ENCODE data around the gene ZFAND6.
A peak's percentile ranks its signal among the peaks of the same experiment; 100 is the strongest.
"Not testable (repeated sequence)": the region's sequence is repeated elsewhere in the genome, so short reads cannot be mapped to it uniquely, and the experiment has no call there.

Gene ZFAND6

DNA sequence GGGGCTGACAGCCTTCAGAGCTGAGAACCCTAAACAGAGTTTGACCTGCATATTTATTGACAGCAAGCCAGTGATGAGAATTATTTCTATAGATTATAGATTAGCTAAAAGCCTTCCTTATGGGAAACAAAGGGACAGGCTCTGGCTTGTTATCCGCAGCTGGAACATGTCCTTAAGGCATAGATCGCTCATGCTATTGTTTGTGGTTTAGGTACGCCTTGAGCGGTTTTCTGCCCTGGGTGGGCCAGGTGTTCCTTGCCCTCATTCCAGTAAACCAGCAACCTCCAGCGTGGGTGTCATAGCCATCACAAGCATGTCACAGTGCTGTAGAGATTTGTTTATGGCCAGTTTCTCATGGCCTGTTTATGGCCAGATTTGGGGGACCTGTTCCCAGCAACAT, 83.2 kb downstream of the ZFAND6 start:
- Histone ChIP-seq H3K9me3 (ENCODE audit: low read length) (no peaks in the 10 kb centered on the region), H3K4me3 (ENCODE audit: low read length) (no peak overlapping the region), H3K4me1 (ENCODE audit: insufficient read depth, low read length) (peaks cover 1% of the 10 kb centered on the region), H2AFZ (ENCODE audit: low read depth, low read length) (no peak overlapping the region), H3K36me3 (ENCODE audit: insufficient read depth, low read length) (no peaks in the 10 kb centered on the region), H3K27me3 (ENCODE audit: insufficient read depth, low read length) (no peaks in the 10 kb centered on the region)

DNA sequence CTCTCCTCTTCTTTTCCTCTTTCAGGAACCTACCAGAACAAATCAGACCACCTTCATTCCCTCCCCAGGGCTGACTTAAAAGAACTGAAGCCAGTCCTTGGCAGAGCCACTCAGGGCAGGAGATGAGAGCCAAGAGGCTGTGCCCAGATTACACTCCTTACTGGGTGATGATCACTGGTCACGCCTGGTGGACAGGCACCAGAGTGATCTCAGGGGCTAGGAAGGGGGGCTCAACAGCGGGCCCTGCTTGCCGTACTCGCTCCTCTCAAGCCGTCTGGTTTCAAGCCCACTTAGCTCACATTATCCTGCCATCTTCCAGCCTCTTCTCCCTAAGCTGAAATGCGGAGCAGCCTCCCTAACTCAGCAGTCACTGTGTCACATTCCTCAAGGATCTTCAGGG, 91.7 kb downstream of the ZFAND6 start:
- H3K27me3 ChIP-seq (ENCODE audit: insufficient read depth, low read length) = no peaks in the 10 kb centered on the region
- no peak overlapping the region for H2AFZ ChIP-seq (ENCODE audit: low read depth, low read length)
- no peak overlapping the region for H3K4me3 ChIP-seq (ENCODE audit: low read length)
- H3K36me3 ChIP-seq (ENCODE audit: insufficient read depth, low read length) = no peaks in the 10 kb centered on the region
- no peaks in the 10 kb centered on the region for H3K9me3 ChIP-seq (ENCODE audit: low read length)
- H3K4me1 ChIP-seq (ENCODE audit: insufficient read depth, low read length) = peaks cover 17% of the 10 kb centered on the region

DNA sequence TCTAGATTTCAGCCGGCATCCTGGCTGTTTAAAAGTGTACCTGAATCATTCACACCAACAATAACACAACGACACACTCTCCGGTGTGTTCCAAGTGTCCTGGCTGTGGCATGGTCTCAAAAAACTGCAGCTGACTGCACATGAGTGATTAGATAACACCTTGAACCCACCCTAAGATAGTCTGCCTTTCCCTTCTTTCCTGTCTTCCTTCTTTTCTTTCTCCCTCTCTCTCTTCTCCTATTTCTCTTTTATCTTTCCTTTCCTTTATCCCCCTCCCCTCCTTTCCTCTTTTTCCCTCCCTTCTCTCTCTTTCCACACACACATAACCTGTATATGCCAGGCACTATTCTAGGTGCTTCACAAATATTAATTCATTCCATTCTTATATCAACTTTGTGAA, 92.1 kb downstream of the ZFAND6 start:
- no peaks in the 10 kb centered on the region for H3K9me3 ChIP-seq (ENCODE audit: low read length)
- no peak overlapping the region for H2AFZ ChIP-seq (ENCODE audit: low read depth, low read length)
- H3K27me3 ChIP-seq (ENCODE audit: insufficient read depth, low read length) = no peaks in the 10 kb centered on the region
- H3K36me3 ChIP-seq (ENCODE audit: insufficient read depth, low read length) = no peaks in the 10 kb centered on the region
- H3K4me1 ChIP-seq (ENCODE audit: insufficient read depth, low read length) = peaks cover 17% of the 10 kb centered on the region
- H3K4me3 ChIP-seq (ENCODE audit: low read length) = no peak overlapping the region

DNA sequence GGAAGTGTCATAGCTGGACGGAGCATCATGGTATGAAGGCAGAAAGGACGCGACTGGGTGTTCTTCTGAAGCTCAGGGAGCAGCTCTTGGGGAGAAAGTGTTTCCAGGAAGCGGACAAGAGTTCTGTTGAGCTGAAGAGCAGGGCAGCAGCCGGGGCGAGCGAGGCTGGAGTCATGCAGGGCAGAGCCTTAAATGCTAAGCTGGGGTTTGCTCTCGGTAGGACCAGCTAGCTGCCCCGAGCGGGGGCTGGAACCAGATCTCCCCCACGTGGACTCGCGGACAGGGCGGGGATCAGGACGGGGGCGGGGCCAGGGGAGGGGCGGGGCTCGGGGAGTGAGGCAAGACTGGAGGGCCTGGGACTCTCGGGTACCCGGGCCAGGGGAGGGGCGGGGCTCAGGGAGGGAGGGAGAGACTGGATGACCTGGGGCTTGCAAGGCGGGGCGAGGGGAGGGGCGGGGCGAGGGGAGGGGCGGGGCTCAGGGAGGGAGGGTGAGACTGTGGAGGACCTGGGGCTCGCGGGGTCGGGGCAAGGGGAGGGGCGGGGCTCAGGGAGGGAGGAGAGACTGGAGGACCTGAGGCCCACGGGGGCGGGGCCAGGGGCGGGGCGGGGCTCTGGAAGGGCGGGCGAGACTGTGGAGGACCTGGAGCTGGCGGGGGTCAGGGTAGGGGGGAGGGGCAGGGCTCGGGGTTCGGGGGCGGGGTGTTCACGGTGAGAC, 92.9 kb downstream of the ZFAND6 start:
- Histone ChIP-seq H2AFZ (ENCODE audit: low read depth, low read length) (no peak overlapping the region), H3K4me3 (ENCODE audit: low read length) (peak overlapping the region; percentile 52), H3K9me3 (ENCODE audit: low read length) (no peaks in the 10 kb centered on the region), H3K4me1 (ENCODE audit: insufficient read depth, low read length) (peaks cover 17% of the 10 kb centered on the region), H3K36me3 (ENCODE audit: insufficient read depth, low read length) (no peaks in the 10 kb centered on the region), H3K27me3 (ENCODE audit: insufficient read depth, low read length) (no peaks in the 10 kb centered on the region)

DNA sequence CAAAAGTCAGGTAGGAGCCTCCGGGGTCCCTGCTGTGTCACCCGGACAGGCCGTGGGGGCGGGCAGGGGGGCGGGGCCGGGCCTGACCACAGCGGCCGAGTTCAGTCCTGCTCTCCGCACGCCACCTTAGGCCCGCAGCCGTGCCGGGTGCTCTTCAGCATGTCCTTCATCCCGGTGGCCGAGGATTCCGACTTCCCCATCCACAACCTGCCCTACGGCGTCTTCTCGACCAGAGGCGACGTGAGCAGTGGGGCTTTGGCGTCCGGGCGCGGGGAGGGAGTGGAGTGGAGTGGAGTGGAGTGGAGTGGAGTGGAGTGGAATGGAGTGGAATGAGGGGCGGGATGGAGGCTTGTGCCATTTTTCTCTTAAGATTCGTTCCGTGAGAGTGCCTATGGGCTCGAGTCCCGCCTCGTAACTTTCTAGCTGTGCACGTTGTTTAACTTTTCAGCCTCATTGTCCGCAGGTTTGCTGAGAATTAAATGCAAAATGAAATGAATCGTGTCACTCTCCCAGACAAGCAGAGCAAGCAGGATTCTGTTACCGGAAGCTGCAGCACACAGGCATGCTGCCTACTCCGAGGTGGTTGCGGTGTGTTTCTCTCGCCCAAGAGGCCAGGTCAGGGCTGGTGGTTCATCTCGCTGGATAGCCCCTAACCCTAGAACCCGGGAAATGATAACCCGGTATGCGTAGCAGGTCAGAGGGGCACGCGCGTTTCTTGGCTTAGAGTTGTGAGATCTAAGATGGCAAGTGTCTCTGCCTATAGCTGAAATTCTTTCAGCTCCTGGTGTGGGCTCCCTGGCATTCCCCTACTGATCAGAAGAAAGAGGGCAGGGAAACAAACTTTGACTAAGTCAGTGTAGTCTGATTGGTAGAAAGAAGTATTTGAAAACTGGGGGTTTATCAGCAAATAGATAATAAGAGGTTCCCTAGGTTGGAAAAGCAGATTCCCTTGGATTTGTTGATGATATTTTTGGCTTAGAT, 93.7 kb downstream of the ZFAND6 start, which contains the start of gene FAH:
TSS of gene FAH (plus strand) at position 104 of the 981 bp plus-strand sequence. CDS start at position 160, 56 bp downstream.
- H3K36me3 ChIP-seq (ENCODE audit: insufficient read depth, low read length) = no peaks in the 10 kb centered on the region
- no peaks in the 10 kb centered on the region for H3K27me3 ChIP-seq (ENCODE audit: insufficient read depth, low read length)
- H3K4me1 ChIP-seq (ENCODE audit: insufficient read depth, low read length) = peaks cover 17% of the 10 kb centered on the region
- H3K9me3 ChIP-seq (ENCODE audit: low read length) = no peaks in the 10 kb centered on the region
- H3K4me3 ChIP-seq (ENCODE audit: low read length) = peak within 1 kb of the TSS; percentile 52
- peak within 1 kb of the TSS; percentile 58 for H2AFZ ChIP-seq (ENCODE audit: low read depth, low read length)

DNA sequence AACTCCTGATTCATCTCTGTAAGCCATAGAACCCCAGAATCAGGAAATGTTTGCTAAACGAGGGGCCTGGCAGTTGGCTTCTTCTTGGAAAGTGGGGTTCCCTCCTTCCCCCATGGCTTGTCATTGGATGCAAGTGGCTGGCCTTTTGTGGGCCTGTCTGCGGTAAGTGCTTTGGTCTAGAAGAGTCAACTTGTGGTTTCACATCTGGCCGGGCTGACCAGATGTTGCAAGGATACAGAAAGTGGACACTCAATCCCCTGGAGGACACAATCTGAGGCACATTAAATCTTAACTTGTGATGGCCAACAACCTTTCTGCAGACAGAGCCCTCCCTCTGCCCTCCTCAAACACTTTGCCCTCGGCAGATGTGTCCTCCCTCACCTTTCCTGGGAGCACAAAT, 94.4 kb downstream of the ZFAND6 start:
- no peaks in the 10 kb centered on the region for H3K36me3 ChIP-seq (ENCODE audit: insufficient read depth, low read length)
- H3K4me3 ChIP-seq (ENCODE audit: low read length) = peak overlapping the region; percentile 52
- H2AFZ ChIP-seq (ENCODE audit: low read depth, low read length) = peak overlapping the region; percentile 58

DNA sequence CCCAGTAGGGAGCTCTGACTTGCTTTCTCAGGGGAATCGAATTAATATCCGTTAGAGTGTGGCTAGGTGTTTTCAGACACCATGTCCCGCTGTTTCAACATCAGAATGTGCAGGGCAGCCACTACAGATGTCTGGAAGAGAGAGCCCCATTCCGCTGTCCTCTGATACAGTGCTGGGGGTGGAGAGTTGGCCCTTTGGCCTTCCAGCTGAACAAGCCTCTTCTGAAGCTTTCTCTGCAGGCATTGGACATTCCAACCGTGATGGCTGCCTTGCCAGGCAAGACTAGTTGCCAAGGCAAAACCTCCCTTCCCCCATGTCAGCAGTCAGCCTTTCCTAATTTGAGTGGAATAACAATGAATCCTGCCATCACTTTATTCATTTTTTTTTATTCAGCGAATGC, 94.9 kb downstream of the ZFAND6 start:
- Histone ChIP-seq H3K4me3 (ENCODE audit: low read length) (peak overlapping the region; percentile 52), H3K36me3 (ENCODE audit: insufficient read depth, low read length) (no peaks in the 10 kb centered on the region), H3K27me3 (ENCODE audit: insufficient read depth, low read length) (no peaks in the 10 kb centered on the region), H2AFZ (ENCODE audit: low read depth, low read length) (no peak overlapping the region), H3K4me1 (ENCODE audit: insufficient read depth, low read length) (peaks cover 17% of the 10 kb centered on the region), H3K9me3 (ENCODE audit: low read length) (no peaks in the 10 kb centered on the region)

More for the DNA sequence above, 94.4 kb downstream of the ZFAND6 start:
- Histone ChIP-seq H3K9me3 (ENCODE audit: low read length) (no peaks in the 10 kb centered on the region), H3K27me3 (ENCODE audit: insufficient read depth, low read length) (no peaks in the 10 kb centered on the region), H3K4me1 (ENCODE audit: insufficient read depth, low read length) (peaks cover 17% of the 10 kb centered on the region)

DNA sequence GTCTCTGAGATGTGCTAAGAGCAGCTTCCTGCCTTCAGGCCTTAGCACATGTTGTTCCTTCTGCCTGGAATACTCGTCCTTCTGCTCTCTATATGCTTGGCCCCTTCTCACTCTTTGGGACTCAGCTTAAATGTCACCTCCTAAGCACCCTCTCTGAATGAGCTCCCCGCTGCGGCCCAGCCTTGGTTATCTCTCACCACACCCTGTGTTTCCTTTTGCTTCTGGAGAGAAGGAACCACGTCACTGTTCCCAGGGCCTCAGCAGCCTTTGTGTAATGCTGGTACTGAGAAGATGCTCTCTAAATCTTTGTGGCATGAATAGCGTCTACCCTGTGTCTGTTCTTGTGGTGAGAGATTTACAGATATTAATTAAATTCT, 95.5 kb downstream of the ZFAND6 start:
- Histone ChIP-seq H3K4me1 (ENCODE audit: insufficient read depth, low read length) (peaks cover 17% of the 10 kb centered on the region), H3K4me3 (ENCODE audit: low read length) (no peak overlapping the region), H3K9me3 (ENCODE audit: low read length) (no peaks in the 10 kb centered on the region), H3K27me3 (ENCODE audit: insufficient read depth, low read length) (no peaks in the 10 kb centered on the region), H2AFZ (ENCODE audit: low read depth, low read length) (no peak overlapping the region), H3K36me3 (ENCODE audit: insufficient read depth, low read length) (peaks cover 2% of the 10 kb centered on the region)

DNA sequence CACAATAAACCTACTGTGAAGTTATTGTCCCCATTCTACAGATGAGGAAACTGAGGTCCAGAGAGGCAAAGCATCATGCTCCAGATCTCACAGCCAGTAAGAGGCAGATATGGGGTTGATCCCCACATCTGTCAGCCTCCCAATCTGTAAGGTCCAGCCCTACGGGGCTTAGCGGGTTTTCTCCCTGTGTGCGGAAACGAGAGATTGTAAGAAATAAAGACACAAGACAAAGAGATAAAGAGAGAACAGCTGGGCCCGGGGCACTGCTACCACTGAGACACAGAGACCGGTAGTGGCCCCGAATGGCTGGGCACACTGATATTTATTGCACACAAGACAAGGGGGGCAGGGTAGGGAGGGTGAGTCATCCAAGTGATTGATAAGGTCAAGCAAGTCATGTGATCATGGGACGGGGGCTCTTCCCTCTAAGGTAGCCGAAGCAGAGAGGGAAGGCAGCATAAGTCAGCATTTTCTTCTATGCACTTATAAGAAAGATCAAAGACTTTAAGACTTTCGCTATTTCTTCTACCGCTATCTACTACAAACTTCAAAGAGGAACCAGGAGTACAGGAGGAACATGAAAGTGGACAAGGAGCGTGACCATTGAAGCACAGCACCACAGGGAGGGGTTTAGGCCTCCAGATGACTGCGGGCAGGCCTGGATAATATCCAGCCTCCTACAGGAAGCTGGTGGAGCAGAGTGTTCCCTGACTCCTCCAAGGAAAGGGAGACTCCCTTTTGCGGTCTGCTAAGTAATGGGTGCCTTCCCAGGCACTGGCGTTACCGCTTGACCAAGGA, 96.1 kb downstream of the ZFAND6 start:
- H3K36me3 ChIP-seq (ENCODE audit: insufficient read depth, low read length); H3K9me3 ChIP-seq (ENCODE audit: low read length); H3K27me3 ChIP-seq (ENCODE audit: insufficient read depth, low read length); H2AFZ ChIP-seq (ENCODE audit: low read depth, low read length); H3K4me3 ChIP-seq (ENCODE audit: low read length): not testable (repeated sequence)
- peaks cover 17% of the 10 kb centered on the region for H3K4me1 ChIP-seq (ENCODE audit: insufficient read depth, low read length)

DNA sequence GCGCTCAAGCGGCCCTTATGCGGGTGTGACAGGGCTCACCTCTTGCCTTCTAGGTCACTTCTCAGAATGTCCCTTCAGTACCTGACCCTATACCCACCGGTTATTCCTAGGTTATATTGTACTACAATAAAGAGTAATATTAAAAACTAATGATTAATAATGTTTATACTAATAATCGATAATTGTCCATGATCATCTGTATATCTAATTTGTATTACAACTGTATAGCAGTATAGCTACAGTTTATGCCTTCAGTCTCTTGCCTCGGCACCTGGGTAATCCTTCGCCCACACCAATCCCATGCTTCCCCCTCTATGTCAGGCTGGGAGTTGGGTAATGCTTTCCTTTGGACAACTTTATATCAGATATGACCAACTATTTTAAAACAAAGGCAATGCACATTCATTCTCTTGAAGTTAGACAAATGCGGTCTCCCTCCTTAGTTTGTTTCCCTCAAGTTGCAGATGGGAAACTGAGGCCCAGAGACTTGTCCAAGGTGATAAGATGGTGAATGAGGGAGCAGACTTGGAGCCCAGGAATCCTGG, 96.8 kb downstream of the ZFAND6 start:
- no peaks in the 10 kb centered on the region for H3K9me3 ChIP-seq (ENCODE audit: low read length)
- no peak overlapping the region for H2AFZ ChIP-seq (ENCODE audit: low read depth, low read length)
- peaks cover 17% of the 10 kb centered on the region for H3K4me1 ChIP-seq (ENCODE audit: insufficient read depth, low read length)
- peaks cover 2% of the 10 kb centered on the region for H3K36me3 ChIP-seq (ENCODE audit: insufficient read depth, low read length)
- H3K4me3 ChIP-seq (ENCODE audit: low read length) = no peak overlapping the region
- no peaks in the 10 kb centered on the region for H3K27me3 ChIP-seq (ENCODE audit: insufficient read depth, low read length)

DNA sequence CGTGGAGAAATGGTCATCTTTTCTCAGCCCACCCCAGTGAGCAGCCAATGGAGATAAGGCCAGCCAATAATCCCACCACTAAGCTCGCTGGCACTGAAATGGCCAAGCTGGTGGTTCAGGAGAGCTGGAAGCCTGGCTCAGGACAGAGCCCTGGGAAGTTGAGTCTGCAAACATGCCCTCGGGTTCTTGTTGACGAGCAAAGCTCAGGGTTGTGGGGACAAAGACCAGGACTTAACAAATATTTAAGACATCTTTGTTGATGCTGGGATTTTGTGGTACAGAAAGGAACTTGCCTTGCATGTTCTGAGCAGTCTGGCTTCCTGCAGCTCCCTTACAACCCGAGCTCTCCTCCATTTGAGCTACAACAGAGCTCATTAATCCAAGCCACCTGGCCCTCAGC, 97.7 kb downstream of the ZFAND6 start:
- Histone ChIP-seq H3K36me3 (ENCODE audit: insufficient read depth, low read length) (peaks cover 6% of the 10 kb centered on the region), H3K4me1 (ENCODE audit: insufficient read depth, low read length) (peaks cover 17% of the 10 kb centered on the region)

DNA sequence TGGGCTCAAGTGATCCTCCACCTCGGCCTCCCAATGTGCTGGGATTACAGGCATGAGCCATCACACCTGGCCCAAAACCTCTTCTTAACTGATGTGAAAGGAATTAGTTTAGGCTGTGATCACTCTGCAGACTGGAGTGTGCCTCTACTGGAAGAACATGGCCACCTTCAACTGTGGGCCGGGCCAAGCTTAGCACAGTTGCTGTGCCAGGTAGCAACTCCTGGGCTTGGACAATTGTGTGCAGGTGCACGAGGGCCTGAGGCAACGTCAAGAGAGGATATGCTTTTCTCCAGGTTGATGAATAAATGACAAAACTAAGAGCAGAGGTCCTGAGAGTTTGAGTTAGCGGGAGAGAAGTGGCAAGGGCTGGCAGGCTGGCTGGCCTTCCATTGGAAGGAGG, 99.8 kb downstream of the ZFAND6 start:
- Histone ChIP-seq H3K36me3 (ENCODE audit: insufficient read depth, low read length) (peaks cover 6% of the 10 kb centered on the region), H3K4me1 (ENCODE audit: insufficient read depth, low read length) (peaks cover 6% of the 10 kb centered on the region), H2AFZ (ENCODE audit: low read depth, low read length) (no peak overlapping the region)

More for the DNA sequence above, 97.7 kb downstream of the ZFAND6 start:
- Histone ChIP-seq H2AFZ (ENCODE audit: low read depth, low read length) (no peak overlapping the region), H3K9me3 (ENCODE audit: low read length) (no peaks in the 10 kb centered on the region), H3K4me3 (ENCODE audit: low read length) (no peak overlapping the region), H3K27me3 (ENCODE audit: insufficient read depth, low read length) (no peaks in the 10 kb centered on the region)

More for the DNA sequence above, 99.8 kb downstream of the ZFAND6 start:
- Histone ChIP-seq H3K4me3 (ENCODE audit: low read length) (no peak overlapping the region), H3K27me3 (ENCODE audit: insufficient read depth, low read length) (no peaks in the 10 kb centered on the region), H3K9me3 (ENCODE audit: low read length) (peaks cover 1% of the 10 kb centered on the region)
